ENCODE measurements around the gene TNK1. TPM values are rescaled to one million over a fixed set of nuclear protein-coding genes. Genes with fewer than 3 reads are reported as not detected.

Gene TNK1
- total RNA-seq, 1 donor from 2014 or later, result 9.9 TPM

GRCh38 chr17:7435676-7436555, 55.0 kb downstream of the TNK1 start:
- Mint-ChIP-seq H3K36me3 (no peaks in the 10 kb centered on the region), H3K4me1 (peaks cover 34% of the 10 kb centered on the region), H3K4me3 (peak overlapping the region; percentile 83), H3K27ac (peak overlapping the region; percentile 97), H3K27me3 (ENCODE audit: low read depth) (peaks cover 38% of the 10 kb centered on the region), H3K9me3 (no peaks in the 10 kb centered on the region)
- peak in 1 of 2 experiments; percentile 58 for DNase-seq (ENCODE audit: low spot score in 2 of 2, unreplicated experiment in 2 of 2)
- TF ChIP-seq CTCF (IDR thresholded peaks at IDR 0.05; ENCODE audit: unreplicated experiment), result peak; percentile 41

- TF ChIP-seq CTCF (IDR thresholded peaks at IDR 0.05; ENCODE audit: unreplicated experiment), result peak; percentile 39
- peaks cover 38% of the 10 kb centered on the region for H3K27me3 Mint-ChIP-seq (ENCODE audit: low read depth)
- H3K9me3 Mint-ChIP-seq, result no peaks in the 10 kb centered on the region
- peaks cover 42% of the 10 kb centered on the region for H3K4me1 Mint-ChIP-seq
- peak overlapping the region; percentile 97 for H3K27ac Mint-ChIP-seq
- H3K36me3 Mint-ChIP-seq, result no peaks in the 10 kb centered on the region
- H3K4me3 Mint-ChIP-seq, result peak overlapping the region; percentile 83
- peak; percentile 75 to 88 for DNase-seq (ENCODE audit: low spot score in 2 of 2, unreplicated experiment in 2 of 2)
Measured at GRCh38 chr17:7436556-7437368, 55.9 kb downstream of the TNK1 start.

GRCh38 chr17:7437369-7437863, 56.5 kb downstream of the TNK1 start:
- TF ChIP-seq CTCF (IDR thresholded peaks at IDR 0.05; ENCODE audit: unreplicated experiment), result no peak
- DNase-seq (ENCODE audit: low spot score in 2 of 2, unreplicated experiment in 2 of 2), result no peak
- Mint-ChIP-seq H3K4me3 (peak overlapping the region; percentile 83), H3K4me1 (peaks cover 47% of the 10 kb centered on the region), H3K36me3 (no peaks in the 10 kb centered on the region), H3K27ac (peak overlapping the region; percentile 90), H3K9me3 (no peaks in the 10 kb centered on the region), H3K27me3 (ENCODE audit: low read depth) (peaks cover 38% of the 10 kb centered on the region)

GRCh38 chr17:7437950-7438614, 57.2 kb downstream of the TNK1 start:
- no peaks in the 10 kb centered on the region for H3K36me3 Mint-ChIP-seq
- H3K9me3 Mint-ChIP-seq, result no peaks in the 10 kb centered on the region
- DNase-seq (ENCODE audit: low spot score in 2 of 2, unreplicated experiment in 2 of 2), result peak in 1 of 2 experiments; percentile 83
- peak overlapping the region; percentile 83 for H3K4me3 Mint-ChIP-seq
- peak overlapping the region; percentile 90 for H3K27ac Mint-ChIP-seq
- peaks cover 48% of the 10 kb centered on the region for H3K4me1 Mint-ChIP-seq
- no peak for TF ChIP-seq CTCF (IDR thresholded peaks at IDR 0.05; ENCODE audit: unreplicated experiment)
- H3K27me3 Mint-ChIP-seq (ENCODE audit: low read depth), result peaks cover 38% of the 10 kb centered on the region

Data from mesothelial cell of epicardium (in vitro differentiated cells).